Kidney glomerular epithelial cell (primary cell): ENCODE measurements around the gene FNDC7.
"Not testable (repeated sequence)": the region's sequence is repeated elsewhere in the genome, so short reads cannot be mapped to it uniquely, and the experiment has no call there.

ENCODE experiments used
- DNase-seq: peaks from one replicate; lab custom pipeline; 2025; lab: John Stamatoyannopoulos, UW

The FNDC7 gene

GRCh38 chr1:108745980-108746381, 33.3 kb downstream of the FNDC7 start:
- DNase-seq = no peak

GRCh38 chr1:108746382-108747170, 33.9 kb downstream of the FNDC7 start, which contains the start of gene STXBP3:
Gene STXBP3, plus strand, starts transcription at chr1:108746674. Its CDS starts 64 bp downstream, at chr1:108746738.
- DNase-seq = peak; percentile 92

GRCh38 chr1:108747171-108747850, 34.6 kb downstream of the FNDC7 start:
- peak; percentile 90 for DNase-seq

GRCh38 chr1:108747898-108748297, 35.2 kb downstream of the FNDC7 start:
- no peak for DNase-seq

GRCh38 chr1:108749081-108749480, 36.4 kb downstream of the FNDC7 start:
- no peak for DNase-seq

GRCh38 chr1:108750476-108751181, 37.9 kb downstream of the FNDC7 start:
- DNase-seq = peak; percentile 73

GRCh38 chr1:108753363-108753762, 40.7 kb downstream of the FNDC7 start:
- DNase-seq = no peak

GRCh38 chr1:108758796-108759195, 46.1 kb downstream of the FNDC7 start:
- no peak for DNase-seq

- DNase-seq = no peak
Observed at GRCh38 chr1:108767115-108767514, 54.4 kb downstream of the FNDC7 start.

- no peak for DNase-seq
Observed at GRCh38 chr1:108767708-108768107, 55.0 kb downstream of the FNDC7 start.

GRCh38 chr1:108777839-108778238, 65.1 kb downstream of the FNDC7 start:
- DNase-seq = no peak

GRCh38 chr1:108779455-108779854, 66.7 kb downstream of the FNDC7 start:
- no peak for DNase-seq

GRCh38 chr1:108780937-108781574, 68.3 kb downstream of the FNDC7 start:
- DNase-seq = no peak

GRCh38 chr1:108781575-108781944, 68.9 kb downstream of the FNDC7 start:
- DNase-seq = not testable (repeated sequence)

- DNase-seq = no peak
Observed at GRCh38 chr1:108785264-108785663, 72.6 kb downstream of the FNDC7 start.

- DNase-seq = no peak
Observed at GRCh38 chr1:108785880-108786279, 73.2 kb downstream of the FNDC7 start.

- no peak for DNase-seq
Observed at GRCh38 chr1:108791790-108792189, 79.1 kb downstream of the FNDC7 start.
